Measurements from ENCODE around the gene THRA. TPM values are rescaled to one million over a fixed set of nuclear protein-coding genes. Genes with fewer than 3 reads are reported as not detected.

The THRA gene, protein sequence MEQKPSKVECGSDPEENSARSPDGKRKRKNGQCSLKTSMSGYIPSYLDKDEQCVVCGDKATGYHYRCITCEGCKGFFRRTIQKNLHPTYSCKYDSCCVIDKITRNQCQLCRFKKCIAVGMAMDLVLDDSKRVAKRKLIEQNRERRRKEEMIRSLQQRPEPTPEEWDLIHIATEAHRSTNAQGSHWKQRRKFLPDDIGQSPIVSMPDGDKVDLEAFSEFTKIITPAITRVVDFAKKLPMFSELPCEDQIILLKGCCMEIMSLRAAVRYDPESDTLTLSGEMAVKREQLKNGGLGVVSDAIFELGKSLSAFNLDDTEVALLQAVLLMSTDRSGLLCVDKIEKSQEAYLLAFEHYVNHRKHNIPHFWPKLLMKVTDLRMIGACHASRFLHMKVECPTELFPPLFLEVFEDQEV
- total RNA-seq, result 10 to 100 TPM; 35.2 to 79.8 TPM

DNA sequence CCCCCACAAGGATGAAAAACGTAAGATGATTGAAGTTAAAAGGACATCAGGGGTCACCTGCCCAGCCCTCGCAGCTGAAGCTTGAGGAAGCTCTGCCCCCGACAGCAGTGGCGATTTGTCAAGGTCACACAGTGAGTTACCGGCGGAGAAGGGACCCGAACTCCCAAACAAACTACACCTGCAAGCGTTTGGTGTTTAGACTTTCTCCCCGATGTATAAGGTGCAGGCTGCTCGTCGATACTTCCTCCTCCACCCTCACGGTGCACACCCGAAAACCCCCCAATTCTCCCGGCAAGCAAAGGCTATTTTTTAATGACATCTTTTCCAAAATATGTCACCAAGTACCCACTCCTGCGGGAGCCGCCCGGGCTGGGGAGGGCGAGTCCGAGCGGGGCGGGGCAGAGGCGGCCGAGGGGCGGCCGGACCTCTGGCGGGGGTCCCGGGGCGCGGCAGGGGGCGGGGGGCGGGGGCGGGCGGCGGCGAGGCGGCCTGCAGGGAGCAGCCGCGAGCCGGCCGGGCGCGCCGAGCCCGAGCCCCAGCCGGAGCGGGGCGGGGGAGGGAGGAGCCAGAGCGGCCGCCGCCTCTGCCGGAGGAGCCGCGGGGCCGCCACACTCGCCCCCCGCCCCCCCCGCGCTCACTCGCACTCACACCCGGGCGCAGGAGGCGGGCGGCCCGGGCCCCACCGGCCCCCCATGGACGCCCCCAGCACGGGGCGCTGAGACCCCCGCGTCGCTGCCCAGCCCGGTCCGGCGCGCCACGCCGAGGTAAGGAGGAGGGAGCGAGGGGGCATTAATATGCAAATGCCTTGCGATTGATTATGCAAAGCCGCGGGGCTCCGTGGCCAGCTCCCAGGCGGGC is at the start of gene THRA:
Gene THRA, plus strand, starts transcription at position 637 of the 858 bp plus-strand sequence. CDS start 11,524 bp downstream, outside the sequence.
- 4% methylated on average over 23 of the region's 83 CpGs for WGBS
- DNase-seq (ENCODE audit: low spot score), result peak; percentile 75
- TF ChIP-seq POLR2A (IDR thresholded peaks at IDR 0.05), result peak; percentile 40
- no peak for TF ChIP-seq POLR2AphosphoS5 (IDR thresholded peaks at IDR 0.05)
- TF ChIP-seq, protein P1, sequence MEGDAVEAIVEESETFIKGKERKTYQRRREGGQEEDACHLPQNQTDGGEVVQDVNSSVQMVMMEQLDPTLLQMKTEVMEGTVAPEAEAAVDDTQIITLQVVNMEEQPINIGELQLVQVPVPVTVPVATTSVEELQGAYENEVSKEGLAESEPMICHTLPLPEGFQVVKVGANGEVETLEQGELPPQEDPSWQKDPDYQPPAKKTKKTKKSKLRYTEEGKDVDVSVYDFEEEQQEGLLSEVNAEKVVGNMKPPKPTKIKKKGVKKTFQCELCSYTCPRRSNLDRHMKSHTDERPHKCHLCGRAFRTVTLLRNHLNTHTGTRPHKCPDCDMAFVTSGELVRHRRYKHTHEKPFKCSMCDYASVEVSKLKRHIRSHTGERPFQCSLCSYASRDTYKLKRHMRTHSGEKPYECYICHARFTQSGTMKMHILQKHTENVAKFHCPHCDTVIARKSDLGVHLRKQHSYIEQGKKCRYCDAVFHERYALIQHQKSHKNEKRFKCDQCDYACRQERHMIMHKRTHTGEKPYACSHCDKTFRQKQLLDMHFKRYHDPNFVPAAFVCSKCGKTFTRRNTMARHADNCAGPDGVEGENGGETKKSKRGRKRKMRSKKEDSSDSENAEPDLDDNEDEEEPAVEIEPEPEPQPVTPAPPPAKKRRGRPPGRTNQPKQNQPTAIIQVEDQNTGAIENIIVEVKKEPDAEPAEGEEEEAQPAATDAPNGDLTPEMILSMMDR (IDR thresholded peaks at IDR 0.05), result peak in 1 of 4 experiments; percentile 31

DNA sequence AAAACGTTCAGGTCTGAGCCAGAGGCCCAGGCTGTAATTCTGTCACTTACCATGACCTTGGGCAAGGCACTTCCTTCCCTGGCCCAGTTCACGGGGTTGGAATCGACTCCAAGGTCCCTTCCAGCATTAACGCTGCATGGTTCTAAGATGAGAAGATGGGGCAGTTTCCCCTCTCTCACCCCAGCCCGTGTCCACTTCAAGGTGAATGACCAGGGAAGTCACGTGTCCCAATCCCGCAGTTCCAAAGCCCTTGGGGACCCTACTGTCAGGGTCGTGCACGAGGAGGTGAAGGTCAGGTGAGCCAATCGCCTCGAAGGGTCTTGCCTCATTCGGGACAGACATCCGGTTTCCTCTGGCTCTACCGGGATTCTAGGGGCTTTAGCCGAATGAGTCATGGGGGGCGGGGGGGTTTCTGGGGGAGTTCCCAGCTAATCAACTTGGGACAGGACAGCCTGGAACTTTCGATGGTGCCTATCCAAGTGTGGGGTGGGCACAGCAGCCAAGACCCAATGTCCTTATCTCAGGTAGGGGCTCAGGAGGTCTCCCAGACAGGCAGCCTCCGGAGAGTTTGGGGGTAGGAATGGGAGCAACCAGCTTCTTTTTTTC is 48.3 kb upstream of the THRA start:
- DNase-seq (ENCODE audit: low spot score), result no peak
- Histone ChIP-seq H3K27ac (peak overlapping the region; percentile 15 to 26), H3K4me1 (replicated peaks) (no peaks in the 10 kb centered on the region), H3K27me3 (replicated peaks; ENCODE audit: insufficient read depth) (no peaks in the 10 kb centered on the region), H3K9me3 (no peaks in the 10 kb centered on the region), H3K4me3 (no peak overlapping the region), H3K36me3 (peaks cover 0 to under 1% of the 10 kb centered on the region in 2 donors)
- no peak for TF ChIP-seq POLR2AphosphoS5 (IDR thresholded peaks at IDR 0.05)
- no peak for TF ChIP-seq POLR2A (IDR thresholded peaks at IDR 0.05)
- TF ChIP-seq, protein P1 (IDR thresholded peaks at IDR 0.05), result no peak
- 56% methylated on average over 18 of the region's 18 CpGs for WGBS
- intact Hi-C loops (cut with DNase I), result loop anchor here (5.0 to 10.0 kb wide), 3 partner anchors 153 to 280 kb away; no protein-coding TSS in a partner anchor

More for the DNA sequence above, at the start of gene THRA:
- intact Hi-C loops (cut with DNase I), result loop anchor here (1.0 to 5.0 kb wide), 4 partner anchors 13 to 105 kb away; no protein-coding TSS in a partner anchor
- H3K27me3 ChIP-seq (replicated peaks; ENCODE audit: insufficient read depth), result no peaks in the 10 kb centered on the region
- no peaks in the 10 kb centered on the region for H3K36me3 ChIP-seq
- no peaks in the 10 kb centered on the region for H3K4me1 ChIP-seq (replicated peaks)
- H3K9me3 ChIP-seq, result no peaks in the 10 kb centered on the region
- H3K4me3 ChIP-seq, result peak within 1 kb of the TSS; percentile 99
- peak within 1 kb of the TSS; percentile 93 for H3K27ac ChIP-seq

DNA sequence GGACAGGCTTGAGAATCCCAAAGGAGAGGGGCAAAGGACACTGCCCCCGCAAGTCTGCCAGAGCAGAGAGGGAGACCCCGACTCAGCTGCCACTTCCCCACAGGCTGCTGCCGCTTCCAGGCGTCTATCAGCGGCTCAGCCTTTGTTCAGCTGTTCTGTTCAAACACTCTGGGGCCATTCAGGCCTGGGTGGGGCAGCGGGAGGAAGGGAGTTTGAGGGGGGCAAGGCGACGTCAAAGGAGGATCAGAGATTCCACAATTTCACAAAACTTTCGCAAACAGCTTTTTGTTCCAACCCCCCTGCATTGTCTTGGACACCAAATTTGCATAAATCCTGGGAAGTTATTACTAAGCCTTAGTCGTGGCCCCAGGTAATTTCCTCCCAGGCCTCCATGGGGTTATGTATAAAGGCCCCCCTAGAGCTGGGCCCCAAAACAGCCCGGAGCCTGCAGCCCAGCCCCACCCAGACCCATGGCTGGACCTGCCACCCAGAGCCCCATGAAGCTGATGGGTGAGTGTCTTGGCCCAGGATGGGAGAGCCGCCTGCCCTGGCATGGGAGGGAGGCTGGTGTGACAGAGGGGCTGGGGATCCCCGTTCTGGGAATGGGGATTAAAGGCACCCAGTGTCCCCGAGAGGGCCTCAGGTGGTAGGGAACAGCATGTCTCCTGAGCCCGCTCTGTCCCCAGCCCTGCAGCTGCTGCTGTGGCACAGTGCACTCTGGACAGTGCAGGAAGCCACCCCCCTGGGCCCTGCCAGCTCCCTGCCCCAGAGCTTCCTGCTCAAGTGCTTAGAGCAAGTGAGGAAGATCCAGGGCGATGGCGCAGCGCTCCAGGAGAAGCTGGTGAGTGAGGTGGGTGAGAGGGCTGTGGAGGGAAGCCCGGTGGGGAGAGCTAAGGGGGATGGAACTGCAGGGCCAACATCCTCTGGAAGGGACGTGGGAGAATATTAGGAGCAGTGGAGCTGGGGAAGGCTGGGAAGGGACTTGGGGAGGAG is 47.5 kb upstream of the THRA start, which contains the start of gene CSF3:
Gene CSF3, plus strand, starts transcription at position 436 of the 993 bp plus-strand sequence. Its CDS starts 35 bp downstream, at position 471.
- DNase-seq (ENCODE audit: low spot score), result no peak
- peak within 1 kb of the TSS; percentile 15 to 26 for H3K27ac ChIP-seq
- H3K4me1 ChIP-seq (replicated peaks), result no peaks in the 10 kb centered on the region
- 63% methylated on average over 20 of the region's 20 CpGs for WGBS
- no peaks in the 10 kb centered on the region for H3K27me3 ChIP-seq (replicated peaks; ENCODE audit: insufficient read depth)
- TF ChIP-seq, protein P1 (IDR thresholded peaks at IDR 0.05), result no peak
- TF ChIP-seq POLR2A (IDR thresholded peaks at IDR 0.05) (no peak), POLR2AphosphoS5 (IDR thresholded peaks at IDR 0.05) (no peak)
- peaks cover 0 to 8% of the 10 kb centered on the region in 2 donors for H3K36me3 ChIP-seq
- H3K4me3 ChIP-seq, result no peak within 1 kb of the TSS
- no peaks in the 10 kb centered on the region for H3K9me3 ChIP-seq
- intact Hi-C loops (cut with DNase I), result loop anchor here (10.0 kb wide), 1 partner anchor 280 kb away; no protein-coding TSS in a partner anchor
